GOT3 (cell line): ENCODE measurements around the gene POMGNT2.
"Not testable (repeated sequence)": the region's sequence is repeated elsewhere in the genome, so short reads cannot be mapped to it uniquely, and the experiment has no call there.

ENCODE experiments used
- DNase-seq: peaks from one replicate; lab custom pipeline; 2025; ENCODE audit warnings: mixed read lengths; lab: John Stamatoyannopoulos, UW

The POMGNT2 gene

DNA sequence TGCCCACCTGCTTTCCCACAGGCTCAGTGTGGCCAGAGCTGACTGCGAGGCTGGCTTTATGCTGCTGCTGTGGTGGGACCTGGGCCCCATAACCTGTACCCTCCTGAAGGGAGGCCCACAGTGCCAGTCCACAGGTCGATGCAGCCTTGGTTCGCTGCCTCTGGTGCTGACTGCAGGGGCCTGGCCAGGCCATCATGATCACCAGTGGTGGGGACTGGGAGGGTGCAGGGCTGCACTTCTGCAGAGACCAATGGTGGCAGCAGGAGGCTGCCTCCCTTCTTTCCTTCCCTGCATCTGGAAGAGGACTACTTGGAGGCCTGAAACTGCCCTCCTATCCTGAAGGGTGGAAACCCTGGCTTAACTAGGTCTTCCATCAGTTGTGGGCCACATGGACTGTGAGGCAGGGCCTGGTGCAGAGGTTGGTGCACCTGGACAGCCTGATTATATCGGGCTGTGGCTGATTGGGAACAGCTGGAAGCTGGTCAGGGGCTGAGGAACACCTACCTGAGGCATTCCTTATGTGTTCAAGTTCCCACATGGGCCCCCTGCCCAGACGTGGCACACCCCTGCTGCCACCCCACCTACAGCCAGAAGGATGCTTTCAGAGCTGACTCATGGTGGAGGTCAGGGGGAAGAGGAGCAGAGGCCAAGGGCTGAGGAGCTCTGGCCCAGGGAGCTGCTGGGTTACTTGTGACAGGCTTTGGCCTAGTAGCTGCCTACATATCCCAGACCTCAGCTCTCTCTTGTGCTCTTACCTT lies 29.8 kb downstream of the POMGNT2 start:
- DNase-seq, result no peak

DNA sequence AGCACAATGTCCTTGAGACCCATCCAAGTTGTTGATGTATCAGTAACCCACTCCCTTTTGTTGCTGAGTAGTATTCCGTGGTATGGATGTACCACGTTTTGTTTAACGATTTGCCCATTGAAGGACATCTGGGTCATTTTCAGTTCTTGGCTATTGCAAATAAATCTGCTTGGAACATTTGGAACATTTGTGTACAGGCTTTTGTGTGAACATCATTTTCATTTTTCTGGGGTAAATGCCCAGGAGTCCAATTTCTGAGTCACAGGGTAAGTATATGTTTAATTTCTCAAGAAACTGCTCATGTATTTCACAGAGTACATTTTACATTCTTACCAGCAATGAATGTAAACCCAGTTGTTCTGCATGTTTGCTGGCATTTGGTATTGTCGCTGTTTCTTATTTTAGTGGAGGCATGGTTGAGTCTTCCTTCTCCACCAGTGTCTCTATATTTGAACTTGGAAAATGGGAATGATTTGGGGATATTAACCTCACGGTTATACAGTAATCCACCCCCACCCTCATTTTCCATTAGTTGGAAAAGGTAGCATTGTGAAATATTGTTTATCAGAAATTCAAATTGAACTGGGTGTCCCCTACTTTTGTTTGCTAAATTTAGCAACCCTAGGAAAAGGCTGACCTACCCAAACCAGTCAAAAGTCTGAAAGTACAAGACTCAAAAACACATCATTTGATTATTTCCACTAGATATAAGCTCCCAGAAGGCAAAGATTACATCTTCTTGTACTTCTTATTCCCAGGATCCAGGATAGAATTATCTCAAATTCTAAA lies 30.8 kb downstream of the POMGNT2 start:
- no peak for DNase-seq

DNA sequence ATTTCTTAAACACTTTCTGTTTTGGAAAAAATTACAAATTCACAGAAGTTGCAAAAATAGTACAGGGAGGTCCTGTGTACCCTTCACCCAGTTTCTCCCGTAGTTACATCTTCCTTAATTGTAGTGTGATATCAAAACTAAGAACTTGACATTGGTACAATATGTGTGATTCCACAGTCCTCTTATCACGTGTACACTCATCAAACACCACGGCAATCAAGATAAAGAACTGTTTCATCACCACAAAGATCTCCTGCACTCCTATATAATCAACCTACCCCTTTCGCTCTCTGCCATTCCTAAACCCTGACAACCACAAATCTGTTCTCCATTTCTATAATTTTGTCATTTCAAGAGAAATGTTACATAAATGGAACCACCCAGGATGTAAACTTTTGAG lies 31.4 kb downstream of the POMGNT2 start:
- DNase-seq, result no peak

DNA sequence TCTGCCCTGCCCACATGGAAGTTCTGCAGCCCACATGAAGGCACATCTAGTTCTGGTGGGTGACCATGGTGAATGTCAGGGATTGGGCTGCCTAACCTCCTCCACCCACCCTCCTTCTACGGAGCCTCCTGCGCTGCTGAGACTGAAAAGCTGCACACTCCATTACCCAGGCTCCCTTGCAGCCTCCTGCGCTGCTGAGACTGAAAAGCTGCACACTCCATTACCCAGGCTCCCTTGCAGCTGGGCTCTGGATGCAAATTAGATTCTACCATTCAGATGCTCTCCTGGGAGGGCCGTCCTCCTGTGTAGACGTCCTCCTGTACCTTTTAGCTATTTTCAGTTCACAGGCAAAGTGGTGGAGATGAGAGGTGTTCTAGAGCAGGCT lies 32.1 kb downstream of the POMGNT2 start:
- no peak for DNase-seq

DNA sequence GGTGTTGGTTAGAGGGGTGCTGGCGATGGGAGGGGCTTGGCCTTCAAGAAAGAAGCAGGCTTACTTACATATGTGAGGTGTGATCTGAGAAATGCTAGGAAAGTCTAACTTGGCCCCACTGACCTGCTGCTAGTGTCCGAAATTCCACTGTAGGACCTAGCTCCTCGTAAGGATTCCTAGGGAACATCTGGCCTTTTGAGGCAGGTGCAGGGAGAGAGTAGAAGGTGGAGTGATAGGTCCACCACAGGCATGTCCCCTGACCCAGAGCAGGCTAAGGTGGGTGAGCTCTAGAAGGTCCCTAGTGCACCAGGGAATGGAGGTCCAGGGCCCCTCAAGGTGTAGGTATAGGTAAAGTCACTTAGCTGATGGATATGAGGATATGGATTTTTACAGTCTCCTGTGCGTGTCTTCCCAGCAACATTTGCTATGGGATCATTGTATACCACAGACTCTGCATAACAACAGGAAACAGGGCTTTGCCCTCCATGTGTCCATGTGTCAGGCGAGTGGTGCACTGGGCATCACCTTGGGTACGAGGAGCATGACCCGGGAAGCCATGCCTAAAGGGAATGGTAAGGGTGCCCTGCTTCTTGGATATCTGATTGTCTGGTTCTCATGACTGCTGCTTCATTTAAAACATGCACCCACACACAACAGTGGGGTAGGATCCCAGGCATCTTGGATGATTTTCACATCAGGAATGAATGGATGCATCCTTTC lies 32.6 kb downstream of the POMGNT2 start:
- DNase-seq, result no peak

DNA sequence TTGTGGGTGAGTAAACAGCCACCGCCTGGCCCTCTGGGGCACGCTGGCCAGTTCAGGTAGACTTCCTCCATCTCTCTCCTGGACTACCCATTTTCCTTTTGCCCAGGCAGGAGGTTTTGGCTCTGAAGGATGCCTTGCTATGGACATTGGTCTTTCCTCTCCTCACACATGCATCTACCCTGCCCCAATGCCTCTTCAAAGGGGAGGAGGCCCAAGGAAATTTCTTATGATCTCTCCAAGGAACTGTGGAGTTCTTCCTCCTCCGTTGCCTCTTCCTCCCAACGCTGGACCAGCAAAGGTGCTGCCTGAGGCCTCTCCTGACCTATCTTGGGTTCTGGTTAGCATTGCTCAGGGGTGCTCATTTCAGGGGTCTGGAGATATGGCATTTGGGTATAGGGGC lies 33.5 kb downstream of the POMGNT2 start:
- DNase-seq, result no peak

DNA sequence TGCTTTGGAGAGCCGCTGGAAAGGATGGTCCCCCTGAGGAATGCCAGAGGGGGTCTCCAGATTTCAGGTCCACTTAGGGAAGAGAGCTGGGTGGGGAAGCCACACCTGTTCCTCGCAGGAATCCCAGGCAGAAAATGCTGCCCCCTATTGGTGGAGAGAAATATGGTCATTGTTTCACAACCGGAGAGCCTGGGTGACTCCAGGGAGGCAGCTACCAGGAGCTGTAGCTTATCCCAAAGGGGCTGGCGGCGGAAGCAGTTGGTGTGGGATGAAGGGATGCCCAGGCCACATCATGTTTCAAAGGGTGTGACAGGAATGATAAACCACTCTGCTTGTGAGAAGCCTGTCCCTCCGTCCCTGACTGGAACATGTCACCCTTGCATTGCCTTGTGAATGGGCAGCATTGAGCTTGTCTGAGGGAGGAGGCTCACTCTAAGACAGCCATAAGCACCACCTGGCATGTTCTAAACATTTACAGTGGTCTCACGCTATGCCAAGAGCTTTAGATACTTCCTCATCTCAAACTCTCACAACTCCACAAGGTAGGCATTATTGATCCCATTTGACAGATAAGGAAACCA lies 34.5 kb downstream of the POMGNT2 start:
- no peak for DNase-seq

DNA sequence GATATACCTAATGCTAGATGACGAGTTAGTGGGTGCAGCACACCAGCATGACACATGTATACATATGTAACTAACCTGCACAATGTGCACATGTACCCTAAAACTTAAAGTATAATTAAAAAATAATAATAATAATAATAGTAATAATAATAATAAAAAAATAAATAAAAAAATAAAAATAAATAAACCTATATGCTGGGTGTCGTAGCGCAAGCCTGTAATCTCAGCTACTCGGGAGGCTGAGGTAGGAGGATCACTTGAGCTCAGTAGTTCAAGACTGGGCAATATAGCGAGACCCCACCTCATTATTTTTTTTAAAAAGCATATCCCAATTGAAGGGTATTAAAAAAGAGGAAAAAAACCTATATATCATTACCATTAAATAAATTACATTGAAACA lies 35.2 kb downstream of the POMGNT2 start:
- DNase-seq, result not testable (repeated sequence)

DNA sequence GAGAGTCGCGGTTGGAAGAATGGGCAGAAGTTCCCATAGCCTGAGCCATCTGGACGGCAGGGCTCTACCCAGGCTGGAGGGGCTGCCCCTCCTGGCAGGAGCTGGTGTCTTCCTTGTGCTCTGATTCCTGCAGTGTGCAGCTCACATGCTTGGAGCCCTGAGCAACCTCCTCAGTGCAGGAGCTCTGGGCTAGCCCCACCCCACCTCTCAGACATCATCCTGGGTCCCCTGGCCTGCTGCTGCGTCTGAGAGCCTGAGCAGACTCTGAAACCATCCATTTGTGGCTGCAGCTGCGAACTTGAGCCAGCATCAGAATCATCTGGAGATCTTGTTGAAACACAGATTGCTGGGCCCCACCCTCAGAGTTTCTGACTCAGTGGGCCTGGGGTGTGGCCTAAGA lies 42.8 kb downstream of the POMGNT2 start:
- DNase-seq, result no peak

DNA sequence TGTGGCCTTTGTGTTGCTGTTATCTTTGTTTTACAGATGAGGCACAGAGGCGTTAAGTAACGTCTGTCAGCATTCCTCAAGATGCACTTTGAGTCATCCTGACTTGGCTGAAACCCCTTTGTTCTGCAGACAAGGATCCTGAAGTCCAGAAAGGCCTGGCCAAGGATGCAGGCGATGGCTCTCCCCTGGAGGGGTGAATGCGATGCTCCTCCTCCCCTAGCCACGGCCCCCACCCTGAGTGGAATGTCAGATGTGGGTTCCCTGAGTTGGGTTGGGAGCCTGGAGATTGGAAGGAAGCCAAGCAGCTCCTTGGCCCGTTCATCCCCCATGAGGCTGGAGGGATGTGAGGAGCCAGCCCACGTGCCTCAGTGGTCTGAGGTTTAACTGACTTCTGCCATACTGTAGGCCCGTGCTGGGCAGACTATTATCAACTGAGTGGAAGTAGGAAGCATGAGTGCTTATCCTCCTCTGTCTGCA lies 43.3 kb downstream of the POMGNT2 start:
- no peak for DNase-seq

DNA sequence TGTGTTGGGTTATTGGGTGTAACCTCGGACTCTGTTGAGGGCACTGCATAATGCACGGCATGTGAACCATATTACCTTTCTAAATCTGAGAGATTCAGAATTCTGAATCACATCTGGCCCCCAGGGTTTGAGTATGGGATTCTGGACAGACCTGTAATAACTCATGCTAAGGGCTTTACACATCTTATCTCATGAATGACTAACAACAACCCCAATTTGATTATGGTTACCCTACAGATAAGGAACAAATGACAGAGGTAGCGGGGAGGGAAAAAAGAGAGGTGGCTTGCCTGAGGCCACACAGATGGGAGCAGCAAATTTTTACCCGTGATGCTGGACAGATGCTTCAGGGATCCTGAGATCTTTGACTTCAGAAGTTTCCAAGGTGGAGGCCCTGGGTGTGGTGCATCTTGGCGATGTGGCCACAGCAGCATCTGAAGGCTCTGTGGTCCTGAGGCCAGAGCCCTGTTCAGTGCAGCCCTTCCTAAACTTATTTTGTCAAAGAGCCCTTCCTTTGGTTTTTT lies 43.8 kb downstream of the POMGNT2 start:
- DNase-seq, result no peak

DNA sequence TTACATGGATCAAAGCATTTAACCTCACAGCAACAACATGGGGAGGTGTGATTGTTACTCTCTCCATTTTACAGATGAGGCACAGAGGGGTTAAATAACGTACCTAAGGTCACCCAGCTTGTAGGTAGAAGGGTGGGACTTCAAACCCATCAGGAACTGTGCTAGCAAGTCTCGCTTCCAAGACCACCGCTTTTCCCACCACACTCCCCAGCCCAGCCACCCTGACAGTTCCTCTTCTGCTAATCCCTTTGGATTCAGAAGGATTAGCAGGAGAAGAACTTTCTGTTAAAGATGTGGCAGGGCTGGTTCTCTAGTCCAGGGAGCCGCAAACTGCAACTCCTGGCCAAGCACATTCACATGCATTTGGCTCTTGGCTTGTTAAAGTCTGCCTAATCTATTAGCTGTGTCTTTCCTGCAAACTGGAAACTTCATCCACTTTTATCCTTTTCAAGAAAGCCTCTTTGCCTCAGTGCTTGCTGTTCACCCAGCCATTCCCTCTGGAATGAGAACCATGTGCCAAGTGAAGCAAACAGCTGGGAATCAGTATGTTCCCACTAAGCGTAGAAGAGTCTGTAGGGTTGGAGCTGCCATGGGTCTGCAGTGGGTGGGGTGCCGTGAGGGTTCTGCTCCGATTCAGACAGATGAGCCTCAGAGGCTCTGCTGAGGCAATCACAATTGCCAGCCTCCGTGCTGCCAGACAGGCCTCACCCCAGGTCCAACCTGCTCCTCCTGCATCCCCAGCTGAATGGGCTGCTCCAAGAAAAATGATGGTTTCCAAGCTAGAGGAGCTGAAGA lies 44.6 kb downstream of the POMGNT2 start:
- no peak for DNase-seq

DNA sequence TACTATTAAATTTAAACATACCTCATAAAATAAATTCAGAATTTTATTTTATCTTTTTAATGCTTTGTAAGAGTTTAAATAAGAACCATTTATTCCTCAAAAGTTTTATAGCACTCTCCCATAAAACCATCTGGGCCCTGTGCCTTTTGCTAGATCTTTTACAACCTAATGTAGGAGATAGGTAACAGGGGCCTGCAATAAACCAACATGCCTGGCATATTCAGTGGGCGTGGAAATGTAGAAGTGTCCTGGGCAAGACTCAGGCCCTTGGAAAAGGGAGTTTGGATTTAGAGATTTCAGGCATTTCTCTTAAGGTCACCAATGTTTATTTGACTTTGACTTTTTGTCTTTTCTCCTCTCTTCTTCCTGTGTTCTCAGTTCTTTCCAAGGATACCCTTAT lies 46.4 kb downstream of the POMGNT2 start:
- no peak for DNase-seq

DNA sequence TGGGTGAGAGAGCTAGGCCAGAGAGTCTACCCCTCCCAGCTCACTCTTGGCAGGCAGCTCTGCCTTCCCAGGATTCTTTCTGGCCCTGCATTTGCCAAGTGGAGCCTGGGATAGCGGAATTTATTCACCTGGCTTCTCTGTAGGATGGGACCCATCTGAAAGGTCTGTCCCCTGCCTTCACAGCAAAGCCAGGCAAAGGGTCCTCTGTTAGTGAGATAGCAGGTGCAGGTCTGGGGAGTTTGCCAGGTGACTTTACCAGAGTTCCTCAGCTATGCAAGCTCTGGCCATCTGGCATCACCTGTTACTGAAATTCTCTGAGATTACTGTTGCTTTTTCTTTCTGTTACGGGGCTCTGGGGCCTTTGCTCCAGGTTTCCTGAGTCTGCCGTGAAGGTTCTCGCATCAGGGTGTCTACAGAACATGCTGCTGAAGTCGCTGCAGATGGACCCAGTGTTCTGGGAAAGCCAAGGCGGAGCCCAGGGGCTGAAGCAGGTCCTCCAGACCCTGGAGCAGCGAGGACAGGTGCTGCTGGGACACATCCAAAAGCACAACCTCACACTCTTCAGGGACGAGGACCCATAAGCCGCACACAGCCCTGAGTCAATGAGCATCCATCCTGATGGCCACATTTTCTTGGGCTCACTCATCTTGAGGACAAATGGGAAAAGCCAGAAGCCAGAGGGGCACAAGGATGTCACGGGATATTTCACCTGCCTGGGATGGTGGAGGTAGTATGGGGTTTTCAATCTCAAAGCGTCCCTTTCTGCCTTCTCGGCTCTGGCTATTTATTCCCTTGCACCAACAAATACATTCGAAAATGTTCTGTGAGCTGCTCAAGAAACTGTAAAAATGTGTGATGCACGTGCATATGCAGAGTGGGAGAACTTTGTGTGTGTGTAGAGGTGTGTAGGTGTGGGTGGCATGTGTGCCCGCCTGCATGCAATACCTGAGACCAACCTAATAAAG lies 49.8 kb downstream of the POMGNT2 start:
- no peak for DNase-seq

DNA sequence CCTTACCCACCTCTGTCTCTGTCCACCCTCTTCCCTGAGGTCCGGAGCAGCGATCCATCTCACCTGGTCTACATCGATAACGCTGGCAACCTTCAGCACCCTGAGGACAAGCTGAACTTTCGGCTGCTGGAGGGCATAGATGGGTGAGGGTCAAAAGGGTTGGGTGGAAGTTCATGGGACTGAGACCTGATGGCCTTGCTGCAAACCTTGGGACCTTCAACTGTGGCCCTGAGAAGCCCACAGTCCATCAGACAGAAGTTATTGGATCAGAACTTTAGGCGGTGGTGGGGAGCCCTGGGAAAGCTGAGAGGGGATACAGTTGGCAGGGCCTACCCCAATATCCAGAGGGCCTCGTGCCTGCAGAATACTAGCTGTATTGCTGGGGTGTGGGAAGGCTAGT lies 50.5 kb downstream of the POMGNT2 start:
- no peak for DNase-seq

DNA sequence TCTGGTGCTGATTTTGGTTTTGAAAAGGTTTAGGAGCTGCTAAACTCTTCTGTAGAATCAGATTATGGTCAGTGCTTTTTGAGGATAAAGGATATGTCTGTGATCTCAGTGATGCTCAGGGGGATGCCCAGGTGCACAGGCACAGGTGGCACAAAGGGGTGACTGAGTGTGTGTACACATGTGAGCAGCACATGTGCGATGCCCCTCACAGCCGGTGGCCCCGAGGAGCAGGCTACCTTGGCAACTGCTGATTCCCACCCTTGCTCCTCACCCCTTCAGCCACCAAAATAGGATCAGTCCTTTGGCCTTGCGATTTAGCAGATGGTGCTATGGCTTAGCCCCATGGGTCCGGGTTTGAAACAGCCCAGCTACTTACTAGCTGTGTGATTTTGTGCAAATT lies 51.1 kb downstream of the POMGNT2 start:
- no peak for DNase-seq

DNA sequence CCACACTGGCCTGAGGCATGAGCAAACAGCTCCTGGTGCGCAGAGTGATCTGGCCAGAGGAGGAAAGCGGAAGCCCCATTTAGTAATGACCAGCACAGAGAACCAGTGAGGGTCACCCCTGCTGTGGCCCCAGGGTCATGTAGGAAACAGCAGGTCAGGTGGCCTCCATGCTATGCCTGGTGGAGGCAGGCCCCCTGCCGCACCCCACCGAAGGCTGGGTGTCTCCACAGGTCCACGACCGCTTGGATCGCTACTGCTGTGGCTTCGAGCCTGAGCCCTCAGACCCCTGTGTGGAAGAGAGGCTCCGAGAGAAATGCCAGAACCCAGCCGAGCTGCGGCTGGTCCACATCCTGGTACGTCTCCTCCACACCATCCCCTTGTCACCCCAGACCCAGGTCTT lies 52.6 kb downstream of the POMGNT2 start:
- DNase-seq, result no peak

DNA sequence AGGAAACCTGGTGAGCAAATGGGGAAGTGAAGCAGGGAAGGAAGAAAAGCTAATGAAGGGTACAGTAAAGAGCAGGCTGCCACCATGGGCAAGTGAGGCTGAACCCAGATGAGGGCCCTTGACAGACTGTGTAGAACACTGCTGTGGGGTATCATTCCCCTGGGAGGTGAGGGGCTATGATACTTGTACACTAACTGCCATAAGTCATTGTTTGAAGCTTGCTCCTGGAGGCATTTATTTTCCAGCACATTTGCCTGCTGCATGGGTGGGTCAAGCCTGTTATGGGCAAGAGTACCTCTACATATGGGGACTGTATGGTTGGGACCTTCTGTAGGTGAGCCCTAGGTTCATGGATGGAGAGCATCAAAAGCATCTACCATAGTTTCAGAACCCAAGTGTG lies 57.4 kb downstream of the POMGNT2 start:
- DNase-seq, result no peak

DNA sequence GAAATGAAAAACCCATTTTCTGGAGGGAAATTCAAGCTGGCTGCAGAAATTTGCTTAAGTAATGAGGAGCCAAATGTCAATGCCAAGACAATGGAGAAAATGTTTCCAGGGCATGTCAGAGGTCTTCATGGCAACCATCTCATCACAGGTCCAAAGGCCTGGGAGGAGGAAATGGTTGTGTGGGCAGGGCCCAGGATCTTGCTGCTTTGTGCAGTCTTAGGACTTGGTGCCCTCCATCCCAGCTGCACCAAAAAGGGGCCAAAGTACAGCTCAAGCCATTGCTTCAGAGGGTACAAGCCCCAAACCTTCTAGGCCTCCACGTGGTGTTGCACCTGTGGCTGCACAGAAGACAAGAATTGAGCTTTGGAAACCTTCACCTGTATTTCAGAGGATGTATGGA lies 59.3 kb downstream of the POMGNT2 start:
- DNase-seq, result no peak

DNA sequence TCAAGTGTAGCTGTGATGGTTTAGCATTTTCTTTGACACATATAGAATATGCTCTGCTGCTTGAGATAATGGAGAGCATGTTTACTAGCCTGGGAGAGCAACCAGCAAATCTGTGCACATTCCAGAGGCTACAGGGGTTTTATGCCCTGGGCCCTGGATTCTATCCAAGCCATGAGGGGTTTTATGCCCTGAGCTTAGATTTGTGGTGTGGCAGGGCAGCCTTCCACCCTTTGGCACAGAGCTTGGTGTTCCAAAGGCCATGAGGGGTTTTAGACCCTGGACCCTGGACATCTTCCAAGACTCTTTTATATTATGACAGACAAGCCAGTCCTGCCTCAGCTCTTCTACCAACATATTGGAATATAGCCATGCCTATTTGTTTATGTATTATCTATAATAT lies 60.8 kb downstream of the POMGNT2 start:
- not testable (repeated sequence) for DNase-seq
